CD4-positive, alpha-beta T cell treated with Interleukin-1 beta for 1 hour (primary cell): ENCODE measurements around the gene CPD.

Experiments used
- DNase-seq, 2 donors: peaks; one replicate each; pipeline ENCODE4 v3.0.0-alpha.2; 2020 to 2022

The CPD gene

DNA sequence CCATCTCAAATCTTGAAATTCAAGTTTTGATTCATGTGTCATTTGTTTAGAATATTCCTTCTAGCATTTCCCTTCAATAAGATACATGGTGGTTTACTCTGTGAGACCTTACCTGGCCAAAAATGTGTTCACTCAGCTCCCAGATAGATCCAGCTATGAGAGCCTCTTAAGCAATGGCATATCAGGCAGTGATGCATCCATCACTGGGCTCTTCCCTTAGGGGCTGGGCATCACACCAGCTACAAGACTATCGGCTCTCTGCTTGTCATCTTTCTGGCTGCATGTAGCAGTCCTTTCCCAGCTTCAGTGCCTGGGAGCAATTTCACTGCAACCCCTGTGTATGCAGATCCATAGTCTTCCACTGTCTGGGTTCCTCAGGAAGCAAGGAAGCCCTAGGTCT, 139.1 kb downstream of the CPD start:
- no peak for DNase-seq

GRCh38 chr17:30519166-30519565, 140.4 kb downstream of the CPD start:
- no peak for DNase-seq
